HepG2 (cell line): ENCODE results near the gene MBD3L2. TPM values are rescaled to one million over a fixed set of nuclear protein-coding genes. Genes with fewer than 3 reads are reported as not detected.
A peak's percentile ranks its signal among the peaks of the same experiment; 100 is the strongest.

Experiments used
- CBX1 ChIP-seq: IDR thresholded peaks from one replicate; pipeline ENCODE4 v1.6.1; 2016; ENCODE audit warnings: antibody characterized with exemption, low read depth
- CTCF ChIP-seq: sonication (generic); formaldehyde crosslinking; IDR thresholded peaks from 2 replicates; pipeline ENCODE4 v1.5.0; 2020; ENCODE audit warnings: mild to moderate bottlenecking, missing genetic modification reagents, moderate library complexity
- E2F5 ChIP-seq: sonication (generic); formaldehyde crosslinking; conservative IDR thresholded peaks from 2 replicates; pipeline ENCODE4 v1.4.0; 2020; ENCODE audit warnings: missing genetic modification reagents
- FOXA1 ChIP-seq, 2 experiments: fragments of 450-650 bp in 1 of 2; sonication (generic) in 1 of 2; formaldehyde crosslinking in 1 of 2; IDR thresholded peaks; 2 replicates each; pipeline versions ENCODE4 v1.4.0 to v1.6.1; 2016 to 2020; ENCODE audit warnings: missing genetic modification reagents in 1 of 2
- GATA4 ChIP-seq: sonication (generic); IDR thresholded peaks from 2 replicates; pipeline ENCODE4 v1.6.1; 2016; ENCODE audit warnings: antibody characterized with exemption, low read depth, borderline replicate concordance
- HBP1 ChIP-seq: IDR thresholded peaks from 2 replicates; pipeline ENCODE4 v1.6.1; 2016; ENCODE audit warnings: low read depth, control low read depth
- KDM3A ChIP-seq: IDR thresholded peaks from 2 replicates; pipeline ENCODE4 v1.6.1; 2018; ENCODE audit warnings: low read depth, missing compliant biosample characterization
- NCOA5 ChIP-seq: sonication (generic); formaldehyde crosslinking; IDR thresholded peaks from 2 replicates; pipeline ENCODE4 v1.4.0; 2020; ENCODE audit warnings: missing genetic modification reagents
- RBM22 ChIP-seq: fragments of 200-400 bp; formaldehyde crosslinking; optimal IDR thresholded peaks from 2 replicates; pipeline ENCODE3; 2017; ENCODE audit warnings: mild to moderate bottlenecking, low read length, moderate library complexity
- TCF7L2 ChIP-seq: IDR thresholded peaks from 2 replicates; pipeline ENCODE4 v1.6.1; 2011; ENCODE audit warnings: mild to moderate bottlenecking, low read depth, low read length, moderate library complexity
- THAP7 ChIP-seq: sonication (generic); formaldehyde crosslinking; IDR thresholded peaks from 2 replicates; pipeline ENCODE4 v1.8.1; 2023; ENCODE audit warnings: mild to moderate bottlenecking, missing genetic modification reagents
- ZBTB3 ChIP-seq: sonication (generic); formaldehyde crosslinking; IDR thresholded peaks from 2 replicates; pipeline ENCODE4 v1.4.0; 2020; ENCODE audit warnings: low read depth, mild to moderate bottlenecking, moderate library complexity, missing genetic modification reagents, borderline replicate concordance
- ZBTB7A ChIP-seq: sonication (generic); formaldehyde crosslinking; IDR thresholded peaks from 2 replicates; pipeline ENCODE4 v1.8.0; 2022; ENCODE audit warnings: mild to moderate bottlenecking, missing genetic modification reagents
- ZFAT ChIP-seq: sonication (generic); formaldehyde crosslinking; conservative IDR thresholded peaks from 2 replicates; pipeline ENCODE4 v1.8.1; 2023; ENCODE audit warnings: missing genetic modification reagents, inconsistent platforms
- ZNF232 ChIP-seq: sonication (generic); formaldehyde crosslinking; IDR thresholded peaks from 2 replicates; pipeline ENCODE4 v1.4.0; 2020; ENCODE audit warnings: missing genetic modification reagents, borderline replicate concordance
- ZNF441 ChIP-seq: sonication (generic); formaldehyde crosslinking; IDR thresholded peaks from 2 replicates; pipeline ENCODE4 v1.7.0; 2021; ENCODE audit warnings: missing genetic modification reagents, borderline replicate concordance
- ZNF580 ChIP-seq: IDR thresholded peaks from 2 replicates; pipeline ENCODE4 v1.6.1; 2016; ENCODE audit warnings: low read depth, borderline replicate concordance
- ZNF598 ChIP-seq: sonication (generic); formaldehyde crosslinking; IDR thresholded peaks from 2 replicates; pipeline ENCODE4 v1.5.1; 2020; ENCODE audit warnings: mild to moderate bottlenecking, missing genetic modification reagents, borderline replicate concordance
- ZNF788 ChIP-seq: sonication (generic); formaldehyde crosslinking; IDR thresholded peaks from 2 replicates; pipeline ENCODE4 v1.5.0; 2020; ENCODE audit warnings: mild to moderate bottlenecking, missing genetic modification reagents, borderline replicate concordance
- ZNF850 ChIP-seq: sonication (generic); formaldehyde crosslinking; conservative IDR thresholded peaks from 2 replicates; pipeline ENCODE4 v1.9.0; 2021; ENCODE audit warnings: mild to moderate bottlenecking, missing genetic modification reagents
- ZNF879 ChIP-seq: sonication (generic); formaldehyde crosslinking; IDR thresholded peaks from 2 replicates; pipeline ENCODE4 v1.8.1; 2023; ENCODE audit warnings: missing genetic modification reagents
- polyA plus RNA-seq, 8 experiments: library from polyadenylated mRNA; depleted of rRNA in 3 of 8; stranded (reverse) in 7 of 8; unstranded in 1 of 8; fragments of >200 nt; fragmentation: Illumina TruSeq in 4 of 8; extraction: Trizol in 4 of 8; gene quantifications; 2 replicates each; pipeline versions ENCODE4 v1.2.1 to v1.2.3, GENCODE V29; 2011 to 2016; ENCODE audit warnings: low read depth in 4 of 8, missing spikeins in 1 of 8, mixed read lengths in 1 of 8; ENCODE audit not compliant: insufficient read depth in 1 of 8
- total RNA-seq, 5 experiments: library from RNA; depleted of rRNA; stranded (reverse); fragments of >200 nt; fragmentation: Illumina TruSeq; extraction: Trizol; gene quantifications; 2 replicates each; pipeline ENCODE4 v1.2.3, GENCODE V29; 2016; ENCODE audit warnings: low read depth in 1 of 5

MBD3L2 gene
- total and polyA plus RNA-seq, 2 of the 13 experiments (the other 11 are each of a cell fraction or from before 2014, with no cell fraction given), result not detected

DNA sequence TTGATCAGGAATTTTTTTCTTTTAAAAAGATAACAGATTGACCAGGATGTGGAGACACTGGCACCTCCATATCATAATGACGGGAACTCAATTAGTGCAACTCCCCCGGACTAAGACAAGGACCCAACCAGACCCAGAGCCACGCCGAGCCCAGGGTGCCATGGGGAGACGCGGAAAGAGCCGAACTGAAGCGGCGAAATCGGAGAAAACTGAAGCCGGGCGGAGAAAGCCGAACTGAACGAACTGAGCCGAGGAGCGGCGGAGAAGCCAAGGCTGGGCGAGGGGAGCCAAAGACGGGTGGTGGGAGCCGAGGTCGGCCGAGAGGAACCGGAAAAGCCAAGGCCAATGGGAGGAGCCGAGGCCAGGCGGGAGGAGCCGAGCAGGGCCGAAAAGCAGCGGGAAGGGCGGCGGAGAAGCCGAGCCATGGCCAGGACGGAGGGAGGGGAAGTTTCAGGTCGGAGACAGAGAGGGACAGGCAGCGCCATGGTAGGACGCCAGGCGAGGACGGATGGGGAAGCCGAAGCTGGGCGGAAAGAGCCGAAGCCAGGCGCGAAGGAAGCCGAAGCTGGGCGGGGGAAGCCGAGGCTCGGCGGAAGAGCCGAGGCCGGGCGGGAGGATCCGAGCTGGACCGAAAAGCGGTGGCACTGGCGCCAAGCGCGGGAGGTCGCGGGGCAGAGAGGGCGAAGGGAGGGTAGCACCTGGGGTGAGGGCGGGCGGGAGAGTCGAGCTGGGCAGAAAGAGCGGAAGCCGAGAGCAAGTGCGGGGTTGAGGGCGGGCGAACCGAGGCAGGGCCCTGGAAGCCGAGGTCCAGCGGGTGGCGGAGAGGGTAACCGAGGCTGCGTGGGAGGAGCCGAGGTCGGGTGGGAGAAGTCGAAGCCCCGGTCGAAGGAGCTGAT, 49.8 kb downstream of the MBD3L2 start (continued):
- peak; percentile 39; the same call in 1 of the 2 replicates for TF ChIP-seq E2F5 (CRISPR knock-in tag)
- TF ChIP-seq ZNF879 (CRISPR knock-in tag), result peak; percentile 70; the same call in 1 of the 2 replicates
- no peak for TF ChIP-seq THAP7
- no peak for TF ChIP-seq KDM3A (CRISPR knock-in tag)
- TF ChIP-seq GATA4, result 0 out of 2 replicates have a peak, but pooled peaks have one; percentile 28
- TF ChIP-seq NCOA5 (CRISPR knock-in tag), result no peak
- TF ChIP-seq CBX1, result no peak
- peak; percentile 27; the same call in 1 of the 2 replicates for TF ChIP-seq CTCF (CRISPR knock-in tag)
- no peak for TF ChIP-seq TCF7L2
- peak; percentile 77; the same call in 1 of the 2 replicates for TF ChIP-seq ZNF788
- no peak for TF ChIP-seq ZNF580
- TF ChIP-seq ZNF232 (CRISPR knock-in tag), result no peak
- TF ChIP-seq HBP1 (CRISPR knock-in tag), result no peak
- no peak for TF ChIP-seq FOXA1 (IDR thresholded peaks at IDR 0.05)
- TF ChIP-seq FOXA1 (CRISPR knock-in tag; IDR thresholded peaks at IDR 0.05), result no peak
- TF ChIP-seq ZNF850 (CRISPR knock-in tag), result no peak
- TF ChIP-seq ZBTB3 (CRISPR knock-in tag), result no peak; the same call in 1 of the 2 replicates
- no peak for TF ChIP-seq RBM22
- TF ChIP-seq ZNF441, result no peak; the same call in 1 of the 2 replicates
- 0 out of 2 replicates have a peak, but pooled peaks have one; percentile 31 for TF ChIP-seq ZBTB7A (CRISPR knock-in tag)
- TF ChIP-seq ZNF598 (CRISPR knock-in tag), result peak; percentile 42; the same call in 1 of the 2 replicates
- no peak for TF ChIP-seq ZFAT (CRISPR knock-in tag)
